Measurements from ENCODE around the gene TEX53.

GRCh38 chr9:114634387-114634786 lies 23.2 kb downstream of the TEX53 start:
- TF ChIP-seq CTCF (IDR thresholded peaks at IDR 0.05) = no peak
- no peak for TF ChIP-seq POLR2AphosphoS5 (IDR thresholded peaks at IDR 0.05; ENCODE audit: insufficient read depth in 1 of 2, low read depth in 1 of 2)
- no peak for TF ChIP-seq POLR2A (IDR thresholded peaks at IDR 0.05)

Measured in vagina (tissue), 2 donors.